Lung (tissue), 12 donors: Measurements from ENCODE around the gene HLA-DOA. TPM values are rescaled to one million over a fixed set of nuclear protein-coding genes. Genes with fewer than 3 reads are reported as not detected.

Experiments used
- ATAC-seq: fragments of 200-7000 bp; cut with Tn5 transposase; one replicate; pipeline ENCODE4 v1.9.1; 2020; ENCODE audit warnings: moderate number of reproducible peaks; ENCODE audit not compliant: insufficient read depth, low FRiP score
- DNase-seq, 3 donors: peaks; one replicate each; pipeline ENCODE4 v3.0.0-alpha.2; 2013 to 2017
- H3K27ac ChIP-seq, 2 donors: one replicate each; pipeline ENCODE4 v1.5.1; 2013; ENCODE audit warnings: mild to moderate bottlenecking in 2 of 2, moderate library complexity in 2 of 2, control low read depth in 1 of 2, inconsistent platforms in 1 of 2, low read depth in 1 of 2, low read length in 1 of 2
- H3K27me3 ChIP-seq, 3 donors: one replicate each; pipeline ENCODE4 v1.5.1; 2013; ENCODE audit warnings: low read length in 2 of 3; ENCODE audit not compliant: control insufficient read depth in 3 of 3, insufficient read depth in 3 of 3
- H3K36me3 ChIP-seq, 4 donors: one replicate each; pipeline ENCODE4 v1.5.1; 2013; ENCODE audit warnings: low read length in 4 of 4, mild to moderate bottlenecking in 1 of 4, moderate library complexity in 1 of 4; ENCODE audit not compliant: control insufficient read depth in 4 of 4, insufficient read depth in 4 of 4
- H3K4me1 ChIP-seq, 5 donors: one replicate each; pipeline ENCODE4 v1.5.1; 2013; ENCODE audit warnings: low read length in 5 of 5, mild to moderate bottlenecking in 2 of 5, moderate library complexity in 1 of 5; ENCODE audit not compliant: control insufficient read depth in 5 of 5, insufficient read depth in 5 of 5
- H3K4me3 ChIP-seq: one replicate; pipeline ENCODE4 v1.5.1; 2013; ENCODE audit warnings: mild to moderate bottlenecking, control low read depth, moderate library complexity
- H3K9ac ChIP-seq, 2 donors: one replicate each; pipeline ENCODE4 v1.5.1; 2013; ENCODE audit warnings: low read length in 2 of 2, control low read depth in 1 of 2; ENCODE audit not compliant: insufficient read depth in 1 of 2
- H3K9me3 ChIP-seq, 4 donors: one replicate each; pipeline ENCODE4 v1.5.1; 2013; ENCODE audit warnings: low read length in 3 of 4, mild to moderate bottlenecking in 1 of 4, moderate library complexity in 1 of 4; ENCODE audit not compliant: control insufficient read depth in 4 of 4, insufficient read depth in 3 of 4
- CTCF ChIP-seq: IDR thresholded peaks from 2 replicates; pipeline ENCODE4 v1.5.1; 2012; ENCODE audit warnings: mild to moderate bottlenecking; ENCODE audit errors: control extremely low read depth, extremely low read depth
- WGBS, 2 donors: extraction: QIAGEN DNeasy Blood & Tissue Kit; methylation state at CpG; one replicate each; pipeline ENCODE4 v1.1.7; 2013; 5-methylcytosine and 5-hydroxymethylcytosine counted together
- polyA plus RNA-seq, 2 donors: library from polyadenylated mRNA; stranded (reverse); fragments of 200-250 nt; gene quantifications; one replicate each; pipeline ENCODE4 v1.2.1, GENCODE V29; 2013
- total RNA-seq, 2 donors: library from RNA; depleted of rRNA in 1 of 2; stranded (reverse); fragments of >200 nt in 1 of 2; gene quantifications; one replicate each; pipeline ENCODE4 v1.2.1, GENCODE V29; 2014 to 2021
- donor health status: control.
- donor health status: control.
- donor health status: Bipolar disorder and iron deficiency.
- donor health status: healthy.
- donor health status: DM: yes; HTN: yes; CAD: no.

Gene HLA-DOA
- total and polyA plus RNA-seq, 4 donors = 4.6 to 26.4 (median 16.8) TPM

DNA sequence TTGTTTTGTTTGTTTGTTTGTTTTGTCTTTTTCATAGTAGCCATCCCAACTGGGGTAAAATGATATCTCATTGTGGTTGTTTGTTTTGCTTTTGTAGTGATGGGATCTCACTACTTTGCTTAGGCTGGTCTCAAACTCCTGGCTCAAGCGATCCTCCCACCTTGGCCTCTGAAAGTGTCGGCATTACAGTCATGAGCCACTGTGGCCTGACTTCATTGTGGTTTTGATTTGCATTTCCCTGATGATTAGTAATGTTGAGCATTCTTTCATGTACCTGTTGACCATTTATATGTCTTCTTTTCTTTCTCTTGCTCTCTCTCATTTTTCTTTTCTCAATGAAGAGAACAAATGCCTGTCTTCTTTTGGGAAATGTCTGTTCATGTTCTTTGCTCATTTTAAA, 30.8 kb upstream of the HLA-DOA start:
- WGBS, 2 donors = 90 to 95% methylated on average over 2 of the region's 2 CpGs
- H3K27me3 ChIP-seq = peaks cover 0 to 3% (median 0%) of the 10 kb centered on the region in 3 donors
- no peaks in the 10 kb centered on the region for H3K36me3 ChIP-seq
- H3K9me3 ChIP-seq = no peaks in the 10 kb centered on the region
- no peaks in the 10 kb centered on the region for H3K4me1 ChIP-seq
- H3K9ac ChIP-seq = no peak overlapping the region
- no peak overlapping the region for H3K4me3 ChIP-seq
- ATAC-seq (no peak), DNase-seq (no peak)
- H3K27ac ChIP-seq = no peak overlapping the region
- TF ChIP-seq CTCF = no peak

DNA sequence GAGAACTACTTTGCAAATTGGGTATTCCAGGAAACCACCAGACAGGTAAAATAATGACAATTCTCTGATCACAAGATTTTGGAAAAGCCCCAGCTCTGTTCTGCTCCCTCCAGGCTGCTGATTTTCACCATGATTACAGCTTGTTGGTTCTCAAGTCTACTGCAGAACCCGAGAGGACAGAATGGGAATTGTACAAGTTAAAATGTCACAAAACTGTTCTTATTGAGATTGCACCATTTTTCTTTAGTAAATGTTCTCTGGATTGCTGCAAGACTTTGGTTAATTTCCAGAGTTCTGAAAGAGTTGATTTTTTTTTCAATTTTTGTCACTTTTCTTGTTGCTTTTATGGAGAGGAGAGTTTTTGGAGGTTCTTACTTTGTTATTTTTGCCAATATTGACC, 27.1 kb upstream of the HLA-DOA start:
- DNase-seq (no peak), ATAC-seq (no peak)
- no peak overlapping the region for H3K9ac ChIP-seq
- no peaks in the 10 kb centered on the region for H3K36me3 ChIP-seq
- H3K27ac ChIP-seq = no peak overlapping the region
- H3K4me1 ChIP-seq = no peaks in the 10 kb centered on the region
- H3K27me3 ChIP-seq = peaks cover 0 to 12% (median 0%) of the 10 kb centered on the region in 3 donors
- no peak for TF ChIP-seq CTCF
- WGBS, 2 donors = 54 to 57% methylated on average over 1 of the region's 1 CpG
- H3K4me3 ChIP-seq = no peak overlapping the region
- H3K9me3 ChIP-seq = no peaks in the 10 kb centered on the region

DNA sequence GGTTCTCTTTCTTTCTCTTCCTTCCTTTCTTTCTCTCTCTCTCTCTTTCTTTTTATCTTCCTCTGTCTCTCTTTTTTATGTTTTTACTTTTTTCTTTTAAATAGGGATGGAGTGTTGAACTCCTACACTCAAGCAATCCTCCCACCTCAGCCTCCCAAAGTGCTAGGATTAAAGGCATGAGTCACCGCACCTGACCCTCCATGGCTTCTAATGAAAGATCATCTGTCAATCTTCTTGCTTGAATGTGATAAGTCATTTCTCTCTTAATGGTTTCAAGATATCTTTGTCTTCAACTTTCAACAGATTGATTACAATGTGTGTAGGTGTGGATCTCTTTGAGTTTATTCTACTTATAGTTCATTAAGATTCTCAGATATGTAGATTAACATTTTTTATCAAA, 25.2 kb upstream of the HLA-DOA start:
- peaks cover 0 to 3% (median 0%) of the 10 kb centered on the region in 5 donors for H3K4me1 ChIP-seq
- DNase-seq = no peak
- 97% methylated on average over 1 of the region's 1 CpG for WGBS, 2 donors
- ATAC-seq = no peak
- no peaks in the 10 kb centered on the region for H3K9me3 ChIP-seq
- TF ChIP-seq CTCF = no peak
- no peak overlapping the region for H3K9ac ChIP-seq
- H3K27me3 ChIP-seq = peaks cover 0 to 19% (median 0%) of the 10 kb centered on the region in 3 donors
- no peaks in the 10 kb centered on the region for H3K36me3 ChIP-seq
- no peak overlapping the region for H3K4me3 ChIP-seq
- no peak overlapping the region for H3K27ac ChIP-seq

- no peak for DNase-seq
- TF ChIP-seq CTCF = no peak
- no peak overlapping the region for H3K9ac ChIP-seq
- H3K27ac ChIP-seq = peak overlapping the region in 1 of 2 donors; percentile 88
- peaks cover 0 to 16% (median 2%) of the 10 kb centered on the region in 3 donors for H3K27me3 ChIP-seq
- WGBS, 2 donors = 52 to 74% methylated on average over 3 of the region's 3 CpGs
- ATAC-seq = no peak
- no peak overlapping the region for H3K4me3 ChIP-seq
- H3K9me3 ChIP-seq = no peaks in the 10 kb centered on the region
- H3K4me1 ChIP-seq = peaks cover 0 to 5% (median 0%) of the 10 kb centered on the region in 5 donors
- H3K36me3 ChIP-seq = no peaks in the 10 kb centered on the region
These were observed 20.9 kb upstream of the HLA-DOA start for GRCh38 chr6:33030245-33030644.
